ENCODE data around the gene CLINT1.
"Not testable (repeated sequence)": the region's sequence is repeated elsewhere in the genome, so short reads cannot be mapped to it uniquely, and the experiment has no call there.

CLINT1 gene

GRCh38 chr5:157857816-157858526, 974 bp downstream of the CLINT1 start:
- no peak for DNase-seq (ENCODE audit: low spot score)
- no peak overlapping the region for H2BK120ac ChIP-seq (ENCODE audit: low read depth, low read length)
- H4K8ac ChIP-seq (ENCODE audit: low read depth, low read length): no peak overlapping the region
- H3K36me3 ChIP-seq (replicated peaks in 1 of 2; ENCODE audit: control insufficient read depth in 2 of 2, insufficient read depth in 2 of 2, low read length in 2 of 2): peaks cover 0 to 8% of the 10 kb centered on the region in 2 donors
- H3K4me3 ChIP-seq (ENCODE audit: low read length in 2 of 2): peak overlapping the region; percentile 81 to 98
- peaks cover 1 to 3% of the 10 kb centered on the region in 2 donors for H3K4me1 ChIP-seq (ENCODE audit: control insufficient read depth in 2 of 2, insufficient read depth in 1 of 2, low read depth in 1 of 2, low read length in 2 of 2)
- no peak overlapping the region for H3K4ac ChIP-seq (ENCODE audit: low read length)
- peaks cover 7% of the 10 kb centered on the region for H3K79me1 ChIP-seq (ENCODE audit: low read depth, low read length)
- peak overlapping the region; percentile 61 for H3K4me2 ChIP-seq (ENCODE audit: insufficient read depth, low read length, poor library complexity, severe bottlenecking)
- peak overlapping the region; percentile 17 for H3K23ac ChIP-seq (ENCODE audit: low read depth, low read length, poor library complexity)
- WGBS, 2 donors (ENCODE audit: extremely low coverage in 2 of 2, insufficient read length in 2 of 2, insufficient replicate concordance in 1 of 2): no CpG with 5 or more reads among the region's 5 CpGs
- H4K91ac ChIP-seq (ENCODE audit: low read depth, low read length, poor library complexity): no peak overlapping the region
- no peak overlapping the region for H2BK12ac ChIP-seq (ENCODE audit: low read length)
- H2AK5ac ChIP-seq (ENCODE audit: low read depth, low read length): no peak overlapping the region
- peak overlapping the region; percentile 95 for H2BK5ac ChIP-seq (ENCODE audit: low read length)
- peak overlapping the region; percentile 96 for H2AFZ ChIP-seq (ENCODE audit: low read length)
- H2BK15ac ChIP-seq (ENCODE audit: low read length): no peak overlapping the region
- H3K9me3 ChIP-seq (replicated peaks in 1 of 2; ENCODE audit: control insufficient read depth in 2 of 2, insufficient read depth in 1 of 2, low read depth in 1 of 2, low read length in 2 of 2): no peaks in the 10 kb centered on the region
- peak overlapping the region; percentile 96 for H3K9ac ChIP-seq (ENCODE audit: low read depth, low read length, poor library complexity)
- H3K27me3 ChIP-seq (ENCODE audit: control insufficient read depth in 3 of 3, insufficient read depth in 3 of 3, low read depth in 1 of 3, low read length in 3 of 3): no peaks in the 10 kb centered on the region
- peak overlapping the region; percentile 99 for H3K18ac ChIP-seq (ENCODE audit: low read length)
- H3K14ac ChIP-seq (ENCODE audit: low read length): no peak overlapping the region
- H3K27ac ChIP-seq (replicated peaks; ENCODE audit: low read length): no peak overlapping the region

GRCh38 chr5:157855404-157855994, 3.4 kb downstream of the CLINT1 start:
- Histone ChIP-seq H2BK12ac (ENCODE audit: low read length) (no peak overlapping the region), H3K18ac (ENCODE audit: low read length) (no peak overlapping the region), H2AFZ (ENCODE audit: low read length) (no peak overlapping the region), H3K9ac (ENCODE audit: low read depth, low read length, poor library complexity) (no peak overlapping the region), H2BK5ac (ENCODE audit: low read length) (no peak overlapping the region), H2BK15ac (ENCODE audit: low read length) (no peak overlapping the region), H4K91ac (ENCODE audit: low read depth, low read length, poor library complexity) (no peak overlapping the region), H2BK120ac (ENCODE audit: low read depth, low read length) (no peak overlapping the region), H3K4me2 (ENCODE audit: insufficient read depth, low read length, poor library complexity, severe bottlenecking) (no peak overlapping the region), H3K27ac (replicated peaks; ENCODE audit: low read length) (no peak overlapping the region), H3K27me3 (ENCODE audit: control insufficient read depth in 3 of 3, insufficient read depth in 3 of 3, low read depth in 1 of 3, low read length in 3 of 3) (no peaks in the 10 kb centered on the region), H3K4ac (ENCODE audit: low read length) (no peak overlapping the region), H2AK5ac (ENCODE audit: low read depth, low read length) (no peak overlapping the region), H4K8ac (ENCODE audit: low read depth, low read length) (no peak overlapping the region), H3K9me3 (replicated peaks in 1 of 2; ENCODE audit: control insufficient read depth in 2 of 2, insufficient read depth in 1 of 2, low read depth in 1 of 2, low read length in 2 of 2) (no peaks in the 10 kb centered on the region), H3K4me3 (ENCODE audit: low read length in 2 of 2) (no peak overlapping the region), H3K36me3 (replicated peaks in 1 of 2; ENCODE audit: control insufficient read depth in 2 of 2, insufficient read depth in 2 of 2, low read length in 2 of 2) (peaks cover 0 to 12% of the 10 kb centered on the region in 2 donors), H3K23ac (ENCODE audit: low read depth, low read length, poor library complexity) (no peak overlapping the region), H3K4me1 (ENCODE audit: control insufficient read depth in 2 of 2, insufficient read depth in 1 of 2, low read depth in 1 of 2, low read length in 2 of 2) (peaks cover 0 to 1% of the 10 kb centered on the region in 2 donors), H3K14ac (ENCODE audit: low read length) (no peak overlapping the region), H3K79me1 (ENCODE audit: low read depth, low read length) (peaks cover 7% of the 10 kb centered on the region)
- peak; percentile 54 for DNase-seq (ENCODE audit: low spot score)
- no CpG with 5 or more reads among the region's 10 CpGs for WGBS, 2 donors (ENCODE audit: extremely low coverage in 2 of 2, insufficient read length in 2 of 2, insufficient replicate concordance in 1 of 2)

- H2BK120ac ChIP-seq (ENCODE audit: low read depth, low read length); H3K23ac ChIP-seq (ENCODE audit: low read depth, low read length, poor library complexity); H3K14ac ChIP-seq (ENCODE audit: low read length); DNase-seq (ENCODE audit: low spot score); H4K91ac ChIP-seq (ENCODE audit: low read depth, low read length, poor library complexity); H3K79me1 ChIP-seq (ENCODE audit: low read depth, low read length); H3K9ac ChIP-seq (ENCODE audit: low read depth, low read length, poor library complexity); H2BK5ac ChIP-seq (ENCODE audit: low read length); H3K4ac ChIP-seq (ENCODE audit: low read length); H3K27me3 ChIP-seq (ENCODE audit: control insufficient read depth in 3 of 3, insufficient read depth in 3 of 3, low read depth in 1 of 3, low read length in 3 of 3); H3K27ac ChIP-seq (replicated peaks; ENCODE audit: low read length); H3K4me3 ChIP-seq (ENCODE audit: low read length in 2 of 2); H2BK15ac ChIP-seq (ENCODE audit: low read length); H3K9me3 ChIP-seq (replicated peaks in 1 of 2; ENCODE audit: control insufficient read depth in 2 of 2, insufficient read depth in 1 of 2, low read depth in 1 of 2, low read length in 2 of 2); H3K18ac ChIP-seq (ENCODE audit: low read length); H3K4me2 ChIP-seq (ENCODE audit: insufficient read depth, low read length, poor library complexity, severe bottlenecking); H2AFZ ChIP-seq (ENCODE audit: low read length); H2BK12ac ChIP-seq (ENCODE audit: low read length); H4K8ac ChIP-seq (ENCODE audit: low read depth, low read length); H2AK5ac ChIP-seq (ENCODE audit: low read depth, low read length); H3K4me1 ChIP-seq (ENCODE audit: control insufficient read depth in 2 of 2, insufficient read depth in 1 of 2, low read depth in 1 of 2, low read length in 2 of 2): not testable (repeated sequence)
- H3K36me3 ChIP-seq (replicated peaks in 1 of 2; ENCODE audit: control insufficient read depth in 2 of 2, insufficient read depth in 2 of 2, low read length in 2 of 2): peaks cover 0 to 18% of the 10 kb centered on the region in 2 donors
- no CpG with 5 or more reads among the region's 9 CpGs for WGBS, 2 donors (ENCODE audit: extremely low coverage in 2 of 2, insufficient read length in 2 of 2, insufficient replicate concordance in 1 of 2)
Measured at GRCh38 chr5:157853365-157853764, 5.6 kb downstream of the CLINT1 start.

- no peak overlapping the region for H3K4me3 ChIP-seq (ENCODE audit: low read length in 2 of 2)
- H3K36me3 ChIP-seq (replicated peaks in 1 of 2; ENCODE audit: control insufficient read depth in 2 of 2, insufficient read depth in 2 of 2, low read length in 2 of 2): peaks cover 4 to 30% of the 10 kb centered on the region in 2 donors
- no peak overlapping the region for H3K23ac ChIP-seq (ENCODE audit: low read depth, low read length, poor library complexity)
- H2BK12ac ChIP-seq (ENCODE audit: low read length): no peak overlapping the region
- H3K27ac ChIP-seq (replicated peaks; ENCODE audit: low read length): no peak overlapping the region
- H3K9me3 ChIP-seq (replicated peaks in 1 of 2; ENCODE audit: control insufficient read depth in 2 of 2, insufficient read depth in 1 of 2, low read depth in 1 of 2, low read length in 2 of 2): peaks cover 3 to 25% of the 10 kb centered on the region in 2 donors
- H3K79me1 ChIP-seq (ENCODE audit: low read depth, low read length): peaks cover 7% of the 10 kb centered on the region
- no peak overlapping the region for H2BK5ac ChIP-seq (ENCODE audit: low read length)
- H2AK5ac ChIP-seq (ENCODE audit: low read depth, low read length): no peak overlapping the region
- H3K27me3 ChIP-seq (ENCODE audit: control insufficient read depth in 3 of 3, insufficient read depth in 3 of 3, low read depth in 1 of 3, low read length in 3 of 3): no peaks in the 10 kb centered on the region
- H2BK15ac ChIP-seq (ENCODE audit: low read length): no peak overlapping the region
- H3K4me2 ChIP-seq (ENCODE audit: insufficient read depth, low read length, poor library complexity, severe bottlenecking): no peak overlapping the region
- WGBS, 2 donors (ENCODE audit: extremely low coverage in 2 of 2, insufficient read length in 2 of 2, insufficient replicate concordance in 1 of 2): no CpG with 5 or more reads among the region's 3 CpGs
- no peak for DNase-seq (ENCODE audit: low spot score)
- H3K14ac ChIP-seq (ENCODE audit: low read length): no peak overlapping the region
- H4K91ac ChIP-seq (ENCODE audit: low read depth, low read length, poor library complexity): no peak overlapping the region
- no peaks in the 10 kb centered on the region for H3K4me1 ChIP-seq (ENCODE audit: control insufficient read depth in 2 of 2, insufficient read depth in 1 of 2, low read depth in 1 of 2, low read length in 2 of 2)
- H3K9ac ChIP-seq (ENCODE audit: low read depth, low read length, poor library complexity): no peak overlapping the region
- no peak overlapping the region for H2AFZ ChIP-seq (ENCODE audit: low read length)
- H4K8ac ChIP-seq (ENCODE audit: low read depth, low read length): no peak overlapping the region
- no peak overlapping the region for H3K4ac ChIP-seq (ENCODE audit: low read length)
- H3K18ac ChIP-seq (ENCODE audit: low read length): no peak overlapping the region
- H2BK120ac ChIP-seq (ENCODE audit: low read depth, low read length): no peak overlapping the region
Measured at GRCh38 chr5:157845914-157846598, 12.9 kb downstream of the CLINT1 start.

Data from neuronal stem cell (in vitro differentiated cells).